Measurements from ENCODE around the gene APPL2. TPM values are rescaled to one million over a fixed set of nuclear protein-coding genes. Genes with fewer than 3 reads are reported as not detected.

The APPL2 gene
- total RNA-seq, 1 donor from 2014 or later: 17.7 TPM

DNA sequence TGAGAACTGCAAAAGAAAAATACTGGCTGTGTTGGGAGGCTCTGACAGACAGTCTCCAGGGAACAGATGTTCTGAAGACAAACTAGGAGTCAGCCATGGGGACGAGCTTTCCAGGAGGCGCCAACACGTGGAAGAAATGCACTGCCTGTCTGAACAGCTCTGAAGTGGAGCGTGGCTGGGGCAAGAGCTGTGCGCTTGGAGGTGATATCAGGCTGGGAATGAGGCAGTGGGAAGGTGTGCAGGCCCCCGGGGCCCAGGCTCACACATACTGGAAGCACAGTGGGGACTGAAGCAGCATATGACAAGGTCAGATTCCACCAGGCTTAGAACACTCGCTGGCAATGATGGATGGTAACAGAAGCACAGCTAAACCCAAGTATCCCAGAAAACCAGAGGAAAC lies 17.5 kb downstream of the APPL2 start:
- H3K27ac ChIP-seq (ENCODE audit: low read depth, low read length): no peak overlapping the region
- H3K4me3 Mint-ChIP-seq (ENCODE audit: unreplicated experiment): no peak overlapping the region
- TF ChIP-seq, protein P1, sequence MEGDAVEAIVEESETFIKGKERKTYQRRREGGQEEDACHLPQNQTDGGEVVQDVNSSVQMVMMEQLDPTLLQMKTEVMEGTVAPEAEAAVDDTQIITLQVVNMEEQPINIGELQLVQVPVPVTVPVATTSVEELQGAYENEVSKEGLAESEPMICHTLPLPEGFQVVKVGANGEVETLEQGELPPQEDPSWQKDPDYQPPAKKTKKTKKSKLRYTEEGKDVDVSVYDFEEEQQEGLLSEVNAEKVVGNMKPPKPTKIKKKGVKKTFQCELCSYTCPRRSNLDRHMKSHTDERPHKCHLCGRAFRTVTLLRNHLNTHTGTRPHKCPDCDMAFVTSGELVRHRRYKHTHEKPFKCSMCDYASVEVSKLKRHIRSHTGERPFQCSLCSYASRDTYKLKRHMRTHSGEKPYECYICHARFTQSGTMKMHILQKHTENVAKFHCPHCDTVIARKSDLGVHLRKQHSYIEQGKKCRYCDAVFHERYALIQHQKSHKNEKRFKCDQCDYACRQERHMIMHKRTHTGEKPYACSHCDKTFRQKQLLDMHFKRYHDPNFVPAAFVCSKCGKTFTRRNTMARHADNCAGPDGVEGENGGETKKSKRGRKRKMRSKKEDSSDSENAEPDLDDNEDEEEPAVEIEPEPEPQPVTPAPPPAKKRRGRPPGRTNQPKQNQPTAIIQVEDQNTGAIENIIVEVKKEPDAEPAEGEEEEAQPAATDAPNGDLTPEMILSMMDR (IDR thresholded peaks at IDR 0.05; ENCODE audit: insufficient read depth, low read depth, low read length): no peak
- TF ChIP-seq EZH2 (IDR thresholded peaks at IDR 0.05; ENCODE audit: insufficient read depth, low read length): no peak
- peaks cover 34% of the 10 kb centered on the region for H3K4me1 Mint-ChIP-seq (ENCODE audit: low read depth, unreplicated experiment)
- H3K27me3 Mint-ChIP-seq (ENCODE audit: low read depth, unreplicated experiment): no peaks in the 10 kb centered on the region
- no peak overlapping the region for H3K4me2 ChIP-seq (ENCODE audit: low read length)
- H3K36me3 Mint-ChIP-seq (ENCODE audit: low read depth, unreplicated experiment): peaks cover 46% of the 10 kb centered on the region
- peaks cover 9% of the 10 kb centered on the region for H3K4me1 ChIP-seq (ENCODE audit: insufficient read depth, low read length)
- DNase-seq (ENCODE audit: low read depth) (no peak), FAIRE-seq (no peak)
- H3K4me3 ChIP-seq (ENCODE audit: insufficient read depth, low read depth, low read length): no peak overlapping the region
- H3K27me3 ChIP-seq (ENCODE audit: insufficient read depth, low read length): no peaks in the 10 kb centered on the region
- H3K79me2 ChIP-seq (ENCODE audit: insufficient read depth, low read length): peaks cover 47% of the 10 kb centered on the region
- H3K9me3 Mint-ChIP-seq (ENCODE audit: unreplicated experiment): no peaks in the 10 kb centered on the region
- H3K36me3 ChIP-seq (ENCODE audit: insufficient read depth, low read length): peaks cover 28% of the 10 kb centered on the region
- no peak overlapping the region for H3K9ac ChIP-seq (ENCODE audit: low read length)
- H4K20me1 ChIP-seq (ENCODE audit: insufficient read depth, low read length): peaks cover 46% of the 10 kb centered on the region
- no peaks in the 10 kb centered on the region for H3K9me3 ChIP-seq (ENCODE audit: insufficient read depth, low read depth, low read length)
- no peak overlapping the region for H3K27ac Mint-ChIP-seq (ENCODE audit: unreplicated experiment)
- H2AFZ ChIP-seq (ENCODE audit: low read depth, low read length): no peak overlapping the region

DNA sequence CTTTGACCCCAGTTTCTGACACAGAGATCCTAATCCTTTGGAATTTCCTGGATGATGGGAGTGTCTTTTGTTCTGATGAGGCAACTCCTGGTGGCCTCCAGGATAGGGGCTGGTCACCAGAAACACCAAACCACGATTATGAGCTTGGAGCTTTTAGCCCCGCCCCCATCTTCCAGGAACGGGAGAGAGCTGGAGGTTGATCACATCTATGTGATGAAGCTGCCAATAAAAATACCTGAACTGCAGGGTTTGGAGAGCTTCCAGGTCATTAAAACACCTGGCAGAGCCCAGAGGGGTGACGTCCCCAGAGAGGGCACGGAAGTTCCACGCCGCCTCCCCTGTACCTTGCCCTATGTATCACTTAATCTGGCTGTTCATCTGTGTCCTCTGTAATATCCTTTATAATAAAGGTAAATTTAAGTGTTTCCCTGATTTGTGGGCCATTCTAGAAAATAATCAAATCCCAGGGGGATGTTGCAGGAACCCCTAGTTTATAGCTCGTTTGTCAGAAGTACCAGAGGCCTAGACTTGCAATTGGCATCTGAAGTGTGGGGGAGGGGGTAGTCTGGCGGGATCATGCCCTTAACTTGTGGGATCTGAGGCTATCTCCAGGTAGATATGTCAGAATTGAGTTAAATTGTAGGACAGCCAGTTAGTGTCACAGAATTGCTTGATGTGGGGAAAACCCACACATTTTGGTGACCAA lies 21.2 kb downstream of the APPL2 start:
- peaks cover 14% of the 10 kb centered on the region for H3K79me2 ChIP-seq (ENCODE audit: insufficient read depth, low read length)
- H3K4me1 ChIP-seq (ENCODE audit: insufficient read depth, low read length): peaks cover 20% of the 10 kb centered on the region
- H3K9ac ChIP-seq (ENCODE audit: low read length): no peak overlapping the region
- peaks cover 27% of the 10 kb centered on the region for H3K36me3 Mint-ChIP-seq (ENCODE audit: low read depth, unreplicated experiment)
- TF ChIP-seq, protein P1 (IDR thresholded peaks at IDR 0.05; ENCODE audit: insufficient read depth, low read depth, low read length): no peak
- TF ChIP-seq EZH2 (IDR thresholded peaks at IDR 0.05; ENCODE audit: insufficient read depth, low read length): no peak
- FAIRE-seq (no peak), DNase-seq (ENCODE audit: low read depth) (no peak)
- no peak overlapping the region for H3K4me2 ChIP-seq (ENCODE audit: low read length)
- H3K27ac Mint-ChIP-seq (ENCODE audit: unreplicated experiment): peak overlapping the region; percentile 81
- H3K36me3 ChIP-seq (ENCODE audit: insufficient read depth, low read length): peaks cover 25% of the 10 kb centered on the region
- H2AFZ ChIP-seq (ENCODE audit: low read depth, low read length): no peak overlapping the region
- H3K27me3 ChIP-seq (ENCODE audit: insufficient read depth, low read length): no peaks in the 10 kb centered on the region
- H4K20me1 ChIP-seq (ENCODE audit: insufficient read depth, low read length): peaks cover 12% of the 10 kb centered on the region
- H3K27ac ChIP-seq (ENCODE audit: low read depth, low read length): peak overlapping the region; percentile 35
- H3K4me3 Mint-ChIP-seq (ENCODE audit: unreplicated experiment): no peak overlapping the region
- H3K9me3 Mint-ChIP-seq (ENCODE audit: unreplicated experiment): no peaks in the 10 kb centered on the region
- no peaks in the 10 kb centered on the region for H3K9me3 ChIP-seq (ENCODE audit: insufficient read depth, low read depth, low read length)
- H3K4me1 Mint-ChIP-seq (ENCODE audit: low read depth, unreplicated experiment): peaks cover 33% of the 10 kb centered on the region
- H3K27me3 Mint-ChIP-seq (ENCODE audit: low read depth, unreplicated experiment): no peaks in the 10 kb centered on the region
- no peak overlapping the region for H3K4me3 ChIP-seq (ENCODE audit: insufficient read depth, low read depth, low read length)

DNA sequence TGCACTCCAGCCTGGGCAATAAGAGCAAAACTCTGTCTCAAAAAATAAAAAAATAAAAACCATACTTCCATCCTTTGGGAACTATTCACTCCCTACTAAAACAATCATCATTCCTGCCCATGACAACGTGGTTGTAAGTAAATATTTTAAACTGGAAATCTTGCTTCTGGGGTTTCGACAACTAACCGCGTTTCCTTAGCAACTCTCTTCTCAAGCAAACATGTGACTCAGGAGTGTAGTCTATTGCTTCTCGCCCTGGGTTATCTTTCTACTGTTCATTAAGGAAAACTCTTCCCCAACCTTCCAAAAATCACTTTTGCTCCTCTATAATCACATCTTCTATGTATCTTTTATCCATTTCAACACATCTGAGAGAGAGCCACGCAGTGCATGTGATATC lies 21.8 kb downstream of the APPL2 start:
- Histone ChIP-seq H3K79me2 (ENCODE audit: insufficient read depth, low read length) (peaks cover 8% of the 10 kb centered on the region), H3K4me1 (ENCODE audit: insufficient read depth, low read length) (peaks cover 20% of the 10 kb centered on the region), H4K20me1 (ENCODE audit: insufficient read depth, low read length) (peaks cover 5% of the 10 kb centered on the region), H2AFZ (ENCODE audit: low read depth, low read length) (no peak overlapping the region), H3K27ac (ENCODE audit: low read depth, low read length) (peak overlapping the region; percentile 35), H3K4me2 (ENCODE audit: low read length) (no peak overlapping the region), H3K36me3 (ENCODE audit: insufficient read depth, low read length) (peaks cover 25% of the 10 kb centered on the region), H3K27me3 (ENCODE audit: insufficient read depth, low read length) (no peaks in the 10 kb centered on the region), H3K9me3 (ENCODE audit: insufficient read depth, low read depth, low read length) (no peaks in the 10 kb centered on the region), H3K9ac (ENCODE audit: low read length) (no peak overlapping the region), H3K4me3 (ENCODE audit: insufficient read depth, low read depth, low read length) (no peak overlapping the region)
- no peaks in the 10 kb centered on the region for H3K27me3 Mint-ChIP-seq (ENCODE audit: low read depth, unreplicated experiment)
- peaks cover 28% of the 10 kb centered on the region for H3K4me1 Mint-ChIP-seq (ENCODE audit: low read depth, unreplicated experiment)
- no peak for TF ChIP-seq EZH2 (IDR thresholded peaks at IDR 0.05; ENCODE audit: insufficient read depth, low read length)
- TF ChIP-seq, protein P1 (IDR thresholded peaks at IDR 0.05; ENCODE audit: insufficient read depth, low read depth, low read length): no peak
- H3K9me3 Mint-ChIP-seq (ENCODE audit: unreplicated experiment): no peaks in the 10 kb centered on the region
- H3K27ac Mint-ChIP-seq (ENCODE audit: unreplicated experiment): peak overlapping the region; percentile 81
- H3K4me3 Mint-ChIP-seq (ENCODE audit: unreplicated experiment): no peak overlapping the region
- FAIRE-seq: no peak
- peak; percentile 32 for DNase-seq (ENCODE audit: low read depth)
- peaks cover 27% of the 10 kb centered on the region for H3K36me3 Mint-ChIP-seq (ENCODE audit: low read depth, unreplicated experiment)
